Ovary (tissue), 3 donors: ENCODE measurements around the gene CAMKK2.

ENCODE experiments used
- EP300 ChIP-seq: sonication (generic); formaldehyde crosslinking; IDR thresholded peaks from one replicate; pipeline ENCODE4 v1.6.1; 2017; ENCODE audit warnings: antibody characterized with exemption
- TF ChIP-seq, protein P1 (sequence below), 3 donors: fragments of 450-650 bp in 2 of 3; fragments of 200-600 bp in 1 of 3; IDR thresholded peaks; one replicate each; pipeline versions ENCODE4 v1.5.1 to v1.8.0; 2016 to 2022; ENCODE audit warnings: antibody characterized with exemption in 3 of 3, mild to moderate bottlenecking in 1 of 3
- donor health status: DM: no; HTN: no; CAD: no.

DNA sequence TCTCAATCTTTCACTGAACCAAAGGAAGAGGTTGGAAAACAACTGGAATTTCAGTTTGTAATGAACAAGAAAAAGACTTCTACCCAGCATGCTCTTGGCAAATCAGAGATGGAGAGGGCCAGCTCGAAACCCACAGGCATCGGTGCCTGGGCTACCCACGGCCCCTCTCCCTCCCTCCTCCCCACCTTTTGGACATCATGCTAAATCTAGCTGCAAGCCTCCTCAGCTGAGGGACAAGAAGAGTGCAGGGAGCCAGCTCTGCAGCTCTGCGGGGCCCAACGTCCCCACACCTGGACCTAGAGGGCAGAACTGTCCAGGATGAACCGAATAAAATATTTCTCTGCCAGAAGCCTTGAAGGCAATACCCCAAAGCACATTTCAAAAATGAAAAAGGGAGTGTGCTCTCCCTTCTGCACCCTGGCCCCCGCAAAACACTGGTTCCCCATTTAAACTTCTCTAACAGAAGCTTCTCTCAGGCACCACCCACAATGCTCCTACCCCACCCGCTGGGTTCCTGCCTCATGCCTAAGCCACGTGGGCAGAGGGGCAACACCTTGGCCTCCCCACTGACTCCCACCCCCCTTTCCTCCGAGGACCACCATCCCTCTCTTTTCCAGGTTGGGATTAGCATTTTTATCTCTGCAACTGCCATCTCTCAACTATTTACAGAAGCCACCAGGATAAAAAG is 8.2 kb downstream of the CAMKK2 start:
- no peak for TF ChIP-seq EP300
- TF ChIP-seq, protein P1, sequence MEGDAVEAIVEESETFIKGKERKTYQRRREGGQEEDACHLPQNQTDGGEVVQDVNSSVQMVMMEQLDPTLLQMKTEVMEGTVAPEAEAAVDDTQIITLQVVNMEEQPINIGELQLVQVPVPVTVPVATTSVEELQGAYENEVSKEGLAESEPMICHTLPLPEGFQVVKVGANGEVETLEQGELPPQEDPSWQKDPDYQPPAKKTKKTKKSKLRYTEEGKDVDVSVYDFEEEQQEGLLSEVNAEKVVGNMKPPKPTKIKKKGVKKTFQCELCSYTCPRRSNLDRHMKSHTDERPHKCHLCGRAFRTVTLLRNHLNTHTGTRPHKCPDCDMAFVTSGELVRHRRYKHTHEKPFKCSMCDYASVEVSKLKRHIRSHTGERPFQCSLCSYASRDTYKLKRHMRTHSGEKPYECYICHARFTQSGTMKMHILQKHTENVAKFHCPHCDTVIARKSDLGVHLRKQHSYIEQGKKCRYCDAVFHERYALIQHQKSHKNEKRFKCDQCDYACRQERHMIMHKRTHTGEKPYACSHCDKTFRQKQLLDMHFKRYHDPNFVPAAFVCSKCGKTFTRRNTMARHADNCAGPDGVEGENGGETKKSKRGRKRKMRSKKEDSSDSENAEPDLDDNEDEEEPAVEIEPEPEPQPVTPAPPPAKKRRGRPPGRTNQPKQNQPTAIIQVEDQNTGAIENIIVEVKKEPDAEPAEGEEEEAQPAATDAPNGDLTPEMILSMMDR (IDR thresholded peaks at IDR 0.05), result no peak
